GM21367 (cell line): Measurements from ENCODE around the gene DNM3.

Experiments used
- ATAC-seq: cut with Tn5 transposase; IDR thresholded peaks from one replicate; pipeline ENCODE4 v1.9.1; 2021; ENCODE audit not compliant: unreplicated experiment

DNM3 gene

DNA sequence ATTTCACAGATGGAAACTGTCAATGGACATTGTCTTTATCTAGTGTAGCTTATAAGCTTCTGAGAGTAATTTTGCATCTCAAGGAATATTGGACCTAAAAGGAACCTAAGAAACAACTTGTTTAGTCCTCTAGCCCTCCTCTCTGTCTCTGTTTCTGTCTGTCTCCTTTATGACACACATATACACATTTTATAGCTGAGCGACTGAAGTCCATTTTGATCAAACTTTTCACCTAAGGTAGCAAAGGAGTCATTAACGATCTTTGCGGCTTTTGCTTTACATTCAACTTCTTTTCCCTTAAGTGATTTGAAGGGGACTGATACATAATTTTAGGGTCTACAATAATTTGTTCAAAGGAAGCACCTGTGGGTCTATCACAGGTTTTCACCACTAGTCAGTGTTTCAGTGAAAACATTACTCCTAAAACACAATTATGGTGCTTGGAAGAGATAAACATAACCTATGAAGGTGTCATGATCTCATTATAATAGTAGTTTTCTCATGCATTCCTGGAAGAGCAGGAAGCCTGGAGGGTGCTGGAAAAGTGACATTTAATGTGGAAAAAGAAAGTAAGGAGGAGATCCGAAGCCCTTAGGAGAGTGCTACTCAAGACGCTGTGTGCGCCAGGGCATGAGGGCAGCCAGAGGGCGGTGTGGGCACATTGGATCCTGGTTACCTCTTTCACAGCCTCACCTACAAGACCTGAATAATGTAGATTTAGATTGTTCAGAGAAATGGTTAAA, 248.6 kb downstream of the DNM3 start:
- no peak for ATAC-seq

DNA sequence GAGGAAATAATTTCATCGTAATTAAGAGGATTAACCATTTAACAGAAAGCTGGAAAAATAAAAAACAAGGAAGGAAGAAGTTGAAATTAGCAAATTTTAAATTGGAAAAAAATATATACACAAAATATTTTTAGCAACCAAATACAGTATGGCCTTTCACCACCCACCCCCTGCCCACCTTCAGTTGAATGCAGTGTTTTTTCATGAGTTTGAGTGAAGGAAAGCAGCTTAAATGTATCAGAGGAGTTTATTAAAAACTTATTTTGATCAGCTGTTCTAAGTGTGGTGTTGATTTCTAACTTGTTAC, 249.2 kb downstream of the DNM3 start:
- ATAC-seq, result no peak

DNA sequence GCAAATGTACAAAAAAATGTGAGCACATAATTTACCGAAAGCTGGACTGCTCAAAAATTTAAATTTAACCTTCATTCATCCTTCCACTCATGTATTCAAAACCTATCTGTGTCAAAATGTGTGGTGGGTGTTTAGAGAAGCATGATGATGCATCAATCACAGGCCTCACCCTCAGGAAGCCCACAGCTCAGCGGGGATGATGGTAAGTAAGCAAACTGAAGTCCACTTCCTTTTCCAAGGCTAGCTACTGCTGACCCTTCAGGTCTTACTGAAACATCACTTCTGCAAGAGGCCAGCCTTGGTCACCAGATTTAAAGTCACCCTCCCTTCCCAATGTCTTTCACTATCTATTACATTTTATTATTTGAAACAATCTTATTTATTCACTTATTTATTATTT, 254.5 kb downstream of the DNM3 start:
- no peak for ATAC-seq

DNA sequence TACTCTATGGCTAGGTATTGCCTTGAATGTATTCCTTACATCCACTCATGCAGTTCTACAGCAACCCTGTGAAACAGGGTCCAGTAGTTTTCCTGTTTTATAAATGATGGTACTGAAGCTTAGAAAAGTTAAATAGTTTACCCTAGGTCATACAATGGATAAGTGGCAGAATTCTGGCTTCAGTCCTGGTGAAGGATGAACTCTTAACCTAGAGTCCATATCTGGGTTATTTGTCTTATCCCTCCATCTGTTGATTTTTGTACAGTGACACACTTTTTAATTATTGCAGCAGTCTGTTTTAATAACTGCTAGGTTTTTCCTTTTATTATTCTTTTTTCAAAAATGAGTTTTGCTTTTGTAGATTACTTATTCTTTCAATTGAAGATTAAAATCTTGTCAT, 263.9 kb downstream of the DNM3 start:
- no peak for ATAC-seq

DNA sequence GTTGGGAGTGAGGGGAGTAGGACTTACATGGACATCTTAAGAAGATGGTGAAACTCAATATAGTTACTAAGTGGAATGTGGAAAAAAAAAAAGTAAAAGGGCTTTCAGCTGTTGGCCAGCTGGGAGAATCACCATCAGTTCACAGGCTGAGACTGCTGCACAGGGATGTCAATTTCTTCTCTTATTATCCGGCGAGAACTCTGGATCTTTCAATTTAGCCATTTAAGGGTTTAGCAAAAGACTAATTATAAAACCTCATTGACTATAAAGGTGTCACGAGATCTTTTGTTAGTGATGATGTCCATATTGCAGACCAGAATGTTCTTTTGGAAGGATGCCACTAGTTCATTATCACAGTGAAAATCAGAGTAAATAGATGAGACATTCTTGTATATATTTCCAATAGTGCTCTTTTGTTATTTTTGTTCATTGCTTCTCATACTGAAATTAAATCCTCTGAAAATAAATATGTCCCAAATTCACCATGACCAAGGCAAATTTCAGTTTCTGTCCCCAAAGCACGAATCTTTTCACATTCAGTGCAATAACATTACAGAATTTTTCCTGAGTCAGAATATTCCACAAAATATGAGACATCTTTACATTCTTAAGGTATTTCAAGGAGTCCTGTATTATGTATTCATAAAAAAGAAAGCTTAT, 266.1 kb downstream of the DNM3 start:
- no peak for ATAC-seq

DNA sequence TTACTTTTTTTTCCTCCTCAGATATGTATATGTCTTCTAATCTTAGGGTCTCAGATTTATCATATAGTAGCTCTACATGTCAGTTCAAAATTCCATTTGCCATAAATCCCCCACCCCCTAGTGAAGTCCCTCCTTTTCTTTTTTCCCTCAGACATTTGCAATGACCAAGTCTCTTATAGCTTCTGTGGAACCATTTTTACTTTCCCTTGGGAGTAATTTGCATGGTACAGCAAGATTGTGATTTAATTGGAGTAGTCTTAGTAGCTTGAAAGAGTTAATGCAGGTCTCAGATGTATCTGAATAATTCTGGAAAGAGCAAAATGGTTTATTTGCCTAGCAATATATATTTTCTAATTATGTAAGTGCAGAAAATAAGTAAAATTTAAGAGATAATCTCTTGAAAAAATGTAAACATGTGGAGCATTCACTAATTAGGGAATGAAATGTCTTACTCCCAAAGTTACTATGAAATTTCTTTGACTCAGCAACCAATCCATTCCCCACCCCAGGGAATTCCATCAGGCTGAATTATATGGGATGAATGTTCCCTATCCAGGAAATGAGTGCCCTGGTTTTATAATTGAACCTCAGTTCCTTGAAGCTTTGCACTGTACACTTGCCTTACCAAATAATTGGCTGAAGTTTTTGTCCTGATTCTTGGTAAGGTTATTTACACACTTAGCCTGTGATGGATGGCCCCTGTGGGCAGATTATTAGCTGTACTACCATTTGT, 267.0 kb downstream of the DNM3 start:
- no peak for ATAC-seq

DNA sequence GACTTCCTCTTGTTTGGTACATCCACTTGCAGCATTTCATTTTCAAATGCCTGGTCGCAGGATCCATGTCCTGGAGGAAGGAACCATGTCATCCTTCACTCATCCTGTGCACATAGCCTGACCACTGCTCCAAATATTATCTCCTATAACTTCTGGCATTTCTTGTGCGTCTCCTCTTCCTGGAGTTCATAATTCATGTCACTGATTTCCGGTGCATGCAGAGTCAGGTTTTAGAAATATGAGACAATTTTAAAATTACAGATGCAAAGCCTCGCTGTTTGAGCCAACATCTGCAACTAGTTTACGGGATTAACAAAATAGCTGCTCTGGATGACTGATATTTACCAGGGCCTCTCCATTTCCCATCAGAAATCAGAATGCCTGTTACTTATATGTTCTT, 268.1 kb downstream of the DNM3 start:
- ATAC-seq, result no peak

DNA sequence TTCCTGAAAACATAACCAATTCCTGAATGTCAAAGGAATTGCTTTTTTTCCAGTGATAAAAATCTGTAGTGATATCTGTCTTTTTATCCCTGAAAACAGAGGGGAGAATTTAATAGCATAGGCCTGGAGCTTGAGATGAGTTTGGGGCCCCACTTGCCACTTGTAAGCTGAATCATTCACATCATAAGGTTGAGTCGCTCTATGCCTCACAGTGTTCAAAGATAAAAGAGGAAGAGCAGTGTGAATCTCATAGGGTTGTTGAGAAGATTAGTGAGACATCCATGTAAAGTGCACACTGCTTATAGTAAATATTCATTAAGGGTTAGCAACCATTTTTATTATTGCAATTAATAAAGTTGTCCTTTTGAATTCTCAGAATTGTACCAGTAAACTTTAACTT, 271.3 kb downstream of the DNM3 start:
- no peak for ATAC-seq

DNA sequence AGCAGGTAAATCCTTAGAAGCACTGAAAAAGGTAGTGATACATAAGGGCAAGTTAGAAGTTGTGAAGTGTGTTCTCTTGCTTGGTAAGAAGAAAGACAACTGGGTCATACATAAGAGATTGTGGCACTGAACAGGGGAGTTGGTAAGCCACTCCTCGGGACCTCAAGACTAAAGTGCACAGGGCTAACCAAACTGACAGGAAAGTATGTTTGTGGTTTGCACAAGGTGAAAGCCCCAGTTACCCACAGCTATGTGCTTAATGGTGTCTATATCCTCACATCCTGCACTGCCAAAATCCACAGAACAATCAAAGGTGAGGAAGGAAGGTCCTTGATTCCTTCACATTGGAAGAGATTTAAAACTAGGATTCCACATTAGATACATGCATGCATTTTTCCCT, 276.5 kb downstream of the DNM3 start:
- peak; percentile 58 for ATAC-seq

DNA sequence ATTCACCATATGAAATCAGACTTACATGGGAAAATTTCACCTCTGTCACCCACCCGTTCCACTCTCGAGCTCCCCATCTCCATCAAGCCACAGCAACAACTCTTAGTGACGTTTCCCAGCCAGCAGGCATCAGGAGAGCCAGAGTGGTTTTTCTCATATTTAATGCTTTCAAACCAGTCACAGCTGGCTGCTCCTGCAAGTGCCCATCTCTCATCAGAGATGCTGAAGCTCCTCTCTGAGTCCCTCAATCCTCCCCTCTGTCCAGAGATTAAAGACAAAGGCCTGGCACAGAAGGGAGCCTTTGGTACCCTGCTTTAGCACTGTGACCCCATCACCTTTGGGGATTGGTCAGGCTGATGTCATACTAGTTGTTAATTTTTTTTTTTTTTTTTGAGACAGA, 277.3 kb downstream of the DNM3 start:
- no peak for ATAC-seq

DNA sequence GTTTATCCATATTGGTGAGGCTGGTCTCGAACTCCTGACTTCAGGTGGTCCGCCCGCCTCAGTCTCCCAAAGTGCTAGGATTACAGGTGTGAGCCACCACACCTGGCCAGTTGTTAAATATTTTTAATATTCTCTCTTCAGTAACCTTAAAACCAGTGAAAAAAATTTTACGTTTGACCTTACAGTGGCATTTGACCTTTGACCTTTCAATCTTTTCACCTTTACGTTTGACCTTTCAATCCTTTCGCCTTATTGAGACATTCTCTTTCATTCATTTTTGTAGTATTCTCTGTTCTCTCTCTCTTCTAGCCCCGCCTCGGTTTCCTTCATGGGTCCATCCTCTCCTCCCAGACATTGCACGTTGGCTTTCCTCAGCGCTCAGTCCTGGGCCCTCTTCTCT, 277.9 kb downstream of the DNM3 start:
- ATAC-seq, result no peak

DNA sequence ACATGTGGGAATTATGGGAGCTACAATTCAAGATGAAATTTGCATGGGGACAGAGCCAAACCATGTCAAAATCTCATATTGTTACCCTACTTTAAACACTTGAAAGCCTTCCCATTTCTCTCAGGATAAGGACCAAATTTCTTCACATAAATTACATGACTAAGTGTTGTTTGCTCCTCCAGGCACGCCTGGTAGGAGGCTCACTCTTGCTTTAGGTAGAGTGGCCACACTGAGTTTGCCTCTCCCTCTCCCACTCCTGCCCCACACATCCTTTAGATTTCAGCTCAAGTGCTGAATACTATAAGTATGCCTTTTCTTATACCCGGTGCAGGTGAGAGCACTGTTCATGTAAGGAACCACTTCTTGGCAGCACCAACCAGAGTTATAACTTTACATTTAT, 279.1 kb downstream of the DNM3 start:
- ATAC-seq, result no peak

DNA sequence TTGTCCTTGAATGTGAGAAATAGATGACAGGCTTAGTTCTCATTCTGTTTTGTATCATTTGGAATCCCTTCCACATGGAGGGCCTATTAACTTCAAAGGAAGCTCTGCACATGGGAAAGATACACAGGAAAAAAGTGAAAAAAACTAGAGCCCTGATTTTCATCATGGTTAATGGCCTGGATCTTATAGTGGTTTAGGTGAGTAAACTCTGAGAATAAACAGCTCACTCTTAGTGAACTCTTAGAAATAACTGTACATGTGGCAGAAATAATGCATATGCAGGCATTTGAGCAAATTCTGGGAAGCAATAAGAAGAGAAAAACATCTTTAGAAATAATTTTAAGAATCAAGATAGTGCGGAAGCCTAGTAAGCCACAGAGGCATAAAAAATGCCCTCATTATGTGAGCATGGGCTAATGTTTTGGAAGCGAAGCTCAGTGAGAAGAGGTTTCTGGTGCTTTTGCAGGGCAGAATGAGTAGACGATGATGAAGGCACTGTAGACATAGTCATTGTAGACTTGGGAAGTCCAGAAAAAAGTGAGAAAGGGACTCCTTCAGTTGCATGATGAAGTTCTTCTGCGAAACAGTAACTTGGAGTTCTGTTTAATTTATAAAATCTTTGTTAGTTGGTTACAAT, 279.9 kb downstream of the DNM3 start:
- ATAC-seq, result no peak

DNA sequence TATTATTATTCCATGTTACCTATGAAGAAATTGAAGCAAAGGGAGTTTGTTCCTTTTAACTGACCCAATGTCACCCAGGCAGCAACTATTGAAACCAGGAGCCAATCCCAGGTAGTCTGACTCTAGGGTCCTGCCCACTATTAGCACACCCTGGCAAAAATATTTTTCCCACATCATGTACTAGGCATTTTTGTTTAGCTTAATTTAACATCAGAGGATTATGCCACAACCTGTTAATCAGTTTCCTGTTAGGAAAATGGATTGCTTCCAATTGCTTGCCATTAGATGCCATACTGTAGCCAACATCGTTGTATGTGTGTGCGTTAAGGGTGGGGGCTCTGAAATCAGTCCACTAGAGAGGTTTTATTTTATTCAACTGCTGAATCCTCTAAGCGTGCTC, 281.1 kb downstream of the DNM3 start:
- ATAC-seq, result no peak

DNA sequence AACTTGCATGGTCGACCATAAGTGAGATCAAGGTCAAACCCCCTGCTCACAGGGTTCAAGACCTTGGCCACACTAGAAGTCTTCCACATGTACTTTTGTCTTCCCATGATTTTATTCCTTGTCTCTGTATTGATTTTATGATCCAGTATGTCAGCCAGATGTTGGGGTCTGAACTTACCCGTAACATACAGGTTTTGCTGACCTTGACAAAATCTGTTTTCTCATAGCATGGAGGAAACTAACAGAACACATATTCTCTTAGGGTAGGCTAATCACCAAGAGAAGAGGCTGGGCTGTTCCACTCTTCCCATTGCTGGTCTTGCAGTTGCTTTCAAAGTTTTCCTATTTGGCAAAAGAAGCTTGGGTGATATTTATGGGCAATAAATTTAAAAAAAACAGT, 284.0 kb downstream of the DNM3 start:
- no peak for ATAC-seq

DNA sequence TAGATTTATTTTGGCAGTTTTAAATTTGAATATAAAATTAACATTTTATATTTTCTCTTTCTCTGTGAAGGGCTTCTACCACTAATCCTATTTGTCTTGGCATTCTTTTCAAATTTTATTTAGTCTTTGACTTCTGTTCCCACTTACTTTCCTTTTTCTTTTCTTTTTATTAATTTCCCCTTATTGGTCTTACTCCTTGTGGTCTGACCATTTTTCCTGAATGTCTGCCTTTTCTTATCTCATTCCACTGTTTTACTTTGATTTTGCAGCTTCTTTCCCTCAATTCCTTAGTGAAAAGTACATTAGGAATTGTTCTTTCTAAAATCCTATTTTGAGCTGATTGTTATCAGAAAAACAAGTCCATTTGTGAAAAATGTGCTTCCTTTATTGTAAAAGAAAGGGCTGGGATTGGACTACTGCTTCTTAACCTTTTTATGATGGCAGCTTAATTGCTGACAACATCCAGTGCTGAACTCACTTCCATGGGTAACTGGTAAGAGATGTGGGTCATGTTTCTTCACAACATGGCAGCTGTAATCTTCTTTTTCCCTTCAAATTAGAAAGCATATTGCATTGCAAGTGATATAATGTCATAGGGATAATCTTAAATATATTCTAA, 284.6 kb downstream of the DNM3 start:
- ATAC-seq, result no peak

DNA sequence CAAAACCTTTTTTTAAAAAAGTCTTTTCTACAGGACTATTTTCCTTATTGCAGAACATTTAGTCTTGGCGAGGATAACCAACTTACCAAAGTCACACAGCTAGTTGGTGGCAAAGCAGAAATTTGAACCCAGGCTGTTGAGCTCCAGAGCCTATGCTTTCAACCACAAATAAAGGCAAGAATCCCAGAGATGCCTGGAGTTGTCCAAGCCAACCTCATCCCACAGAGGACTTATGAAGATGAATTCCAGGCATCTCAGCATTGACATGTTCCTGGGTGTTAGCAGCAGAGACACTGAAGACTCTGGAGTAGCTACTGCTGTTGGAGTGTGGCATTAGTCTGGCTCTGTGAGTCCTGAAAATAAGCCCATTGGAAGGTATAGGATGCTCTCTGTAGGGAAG, 291.5 kb downstream of the DNM3 start:
- no peak for ATAC-seq

DNA sequence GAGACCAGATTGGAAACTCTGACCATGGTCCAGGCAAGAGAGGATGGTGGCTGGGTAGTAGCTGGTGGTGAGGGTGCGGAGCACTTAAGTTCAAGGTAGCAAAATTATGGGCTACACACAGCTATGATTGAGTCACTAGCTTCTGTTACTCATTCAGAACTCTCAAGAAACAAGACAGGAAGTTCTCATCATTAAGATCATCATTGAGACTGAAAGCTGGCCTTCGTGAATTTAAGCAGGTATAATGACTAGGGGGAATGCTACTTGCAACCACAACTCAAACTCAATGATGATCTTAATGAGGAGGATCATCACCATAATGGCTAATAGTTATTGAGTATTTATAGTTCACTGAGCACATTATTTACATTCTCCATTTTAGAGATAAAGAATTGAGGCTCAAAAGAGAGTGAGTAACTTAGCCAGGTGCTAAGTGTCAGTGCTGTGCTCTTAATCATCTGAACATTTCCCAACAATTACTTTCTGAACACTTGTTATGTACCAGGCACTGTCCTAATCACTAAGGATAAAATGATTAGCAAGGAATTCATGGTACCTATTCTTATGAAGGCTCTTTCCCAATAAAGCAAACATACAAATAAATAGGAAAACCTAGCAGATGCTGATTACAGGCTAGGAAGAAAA, 292.9 kb downstream of the DNM3 start:
- ATAC-seq, result no peak

DNA sequence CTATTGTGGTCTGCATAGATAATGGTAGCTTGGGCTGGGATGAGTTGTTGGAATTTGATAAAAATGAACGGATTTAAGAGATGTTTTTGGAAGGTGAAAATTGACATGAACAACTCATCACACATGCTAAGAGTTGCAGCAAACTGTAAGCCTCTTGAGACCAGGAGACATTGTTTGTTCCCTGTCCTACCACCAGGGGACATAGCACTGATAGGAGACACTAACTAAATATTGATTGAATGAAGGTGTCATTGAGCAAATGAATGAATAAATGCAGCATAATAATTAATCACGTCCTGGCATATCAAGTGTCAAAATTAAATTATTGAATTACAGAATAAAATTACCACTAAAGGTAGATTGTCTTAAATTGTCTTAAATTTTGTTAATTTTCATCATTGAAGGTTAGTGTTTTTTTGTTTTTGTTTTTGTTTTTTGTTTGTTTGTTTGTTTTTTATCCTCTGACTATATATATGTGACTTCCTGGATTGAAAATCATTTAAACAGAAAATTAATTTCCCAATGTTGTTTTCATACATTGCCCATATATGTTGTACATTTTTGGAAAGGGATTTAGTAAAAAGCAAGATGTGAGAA, 293.9 kb downstream of the DNM3 start:
- ATAC-seq, result no peak

DNA sequence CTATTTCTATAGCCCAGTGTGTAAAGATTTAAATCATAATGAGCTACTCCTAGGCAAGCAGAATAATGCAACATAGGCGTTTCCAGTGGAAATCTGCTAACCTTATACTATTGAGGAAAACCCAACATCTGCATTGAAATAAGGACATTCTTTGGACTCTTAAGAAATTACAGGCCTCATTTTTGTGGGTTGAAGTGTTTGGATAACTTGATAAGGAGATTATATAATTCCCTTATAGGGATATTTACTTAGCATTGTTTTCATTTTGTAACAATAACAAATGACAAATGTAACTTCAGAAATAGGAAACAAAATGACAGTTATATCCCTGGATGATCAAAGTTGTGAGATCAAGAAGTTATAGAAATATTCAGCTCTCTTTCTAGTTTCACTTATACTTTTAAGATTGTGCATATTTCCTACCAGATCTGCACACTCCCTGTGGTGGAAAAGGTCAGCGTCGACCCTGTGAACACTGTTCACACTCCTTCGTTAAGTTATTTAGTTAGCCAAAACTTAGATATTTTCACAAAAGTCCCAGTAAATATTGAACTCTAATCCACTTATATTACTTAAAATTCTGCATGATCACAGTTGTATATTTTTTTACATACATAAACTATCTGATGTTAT, 294.8 kb downstream of the DNM3 start:
- no peak for ATAC-seq
